ENCODE results near the gene B9D1. TPM values are rescaled to one million over a fixed set of nuclear protein-coding genes. Genes with fewer than 3 reads are reported as not detected.
A peak's percentile ranks its signal among the peaks of the same experiment; 100 is the strongest.

Gene B9D1
- total and polyA plus RNA-seq, 8 donors, result 6.6 to 39.6 (median 12.5) TPM

- ATAC-seq, result no peak
- DNase-seq, result peak in 1 of 6 donors; percentile 14
- Histone ChIP-seq H3K36me3 (no peaks in the 10 kb centered on the region), H3K4me1 (peaks cover 0 to 4% (median 3%) of the 10 kb centered on the region in 3 donors), H3K27me3 (no peaks in the 10 kb centered on the region), H3K9me3 (no peaks in the 10 kb centered on the region), H3K27ac (no peak overlapping the region), H3K4me3 (no peak overlapping the region)
- TF ChIP-seq CTCF (IDR thresholded peaks at IDR 0.05), result no peak
- intact Hi-C loops (cut with DNase I), result no loop called here
- WGBS, 2 donors, result 81 to 88% methylated on average over 9 of the region's 9 CpGs
- no peak for FAIRE-seq
These were observed 9.5 kb upstream of the B9D1 start for GRCh38 chr17:19372011-19372370.

- Histone ChIP-seq H3K9me3 (no peaks in the 10 kb centered on the region), H3K4me1 (no peaks in the 10 kb centered on the region), H3K36me3 (no peaks in the 10 kb centered on the region), H3K27me3 (no peaks in the 10 kb centered on the region), H3K27ac (no peak overlapping the region), H3K4me3 (no peak overlapping the region)
- ATAC-seq (no peak), DNase-seq (peak in 1 of 6 donors; percentile 24), FAIRE-seq (no peak)
- intact Hi-C loops (cut with DNase I), result no loop called here
- WGBS, 2 donors, result 78 to 87% methylated on average over 7 of the region's 7 CpGs
- no peak for TF ChIP-seq CTCF (IDR thresholded peaks at IDR 0.05)
These were observed 8.9 kb upstream of the B9D1 start for GRCh38 chr17:19371259-19372010.

- TF ChIP-seq CTCF (IDR thresholded peaks at IDR 0.05), result no peak
- Histone ChIP-seq H3K36me3 (no peaks in the 10 kb centered on the region), H3K27me3 (no peaks in the 10 kb centered on the region), H3K4me1 (no peaks in the 10 kb centered on the region), H3K9me3 (no peaks in the 10 kb centered on the region), H3K27ac (no peak overlapping the region), H3K4me3 (no peak overlapping the region)
- DNase-seq, result peak in 2 of 6 donors; percentile 43 to 44
- FAIRE-seq, result no peak
- peak in 3 of 4 donors; percentile 24 to 64 (median 63) for ATAC-seq
- intact Hi-C loops (cut with DNase I), result no loop called here
- WGBS, 2 donors, result 77 to 79% methylated on average over 7 of the region's 7 CpGs
These were observed 8.0 kb upstream of the B9D1 start for GRCh38 chr17:19370493-19370960.

GRCh38 chr17:19369846-19370492, 7.4 kb upstream of the B9D1 start:
- DNase-seq (peak in 2 of 6 donors; percentile 21 to 25), ATAC-seq (no peak), FAIRE-seq (no peak)
- Histone ChIP-seq H3K36me3 (no peaks in the 10 kb centered on the region), H3K27me3 (no peaks in the 10 kb centered on the region), H3K9me3 (no peaks in the 10 kb centered on the region), H3K4me3 (no peak overlapping the region), H3K27ac (no peak overlapping the region), H3K4me1 (no peaks in the 10 kb centered on the region)
- TF ChIP-seq CTCF (IDR thresholded peaks at IDR 0.05), result no peak
- intact Hi-C loops (cut with DNase I), result loop anchor here in 2 of 3 donors (5.0 to 10.0 kb wide), 4 partner anchors 45 to 395 kb away; partner anchors contain the start of gene RNF112 (in 1 of the 2)
- WGBS, 2 donors, result 81 to 88% methylated on average over 11 to 12 of the region's 12 CpGs
